CD4-positive, alpha-beta T cell treated with Interleukin-1 beta for 1 hour (primary cell): ENCODE results near the gene CCL25.
"Not testable (repeated sequence)": the region's sequence is repeated elsewhere in the genome, so short reads cannot be mapped to it uniquely, and the experiment has no call there.

Experiments
- DNase-seq, 2 donors: peaks; one replicate each; pipeline ENCODE4 v3.0.0-alpha.2; 2020 to 2022

Gene CCL25

GRCh38 chr19:8087876-8088275 is 35.3 kb downstream of the CCL25 start:
- no peak for DNase-seq

GRCh38 chr19:8088752-8089663 is 36.4 kb downstream of the CCL25 start:
- no peak for DNase-seq

GRCh38 chr19:8089664-8090601 is 37.4 kb downstream of the CCL25 start:
- DNase-seq = no peak

- no peak for DNase-seq
Measured at GRCh38 chr19:8090950-8091349, 38.4 kb downstream of the CCL25 start.

GRCh38 chr19:8093740-8094139 is 41.2 kb downstream of the CCL25 start:
- no peak for DNase-seq

GRCh38 chr19:8094336-8094735 is 41.8 kb downstream of the CCL25 start:
- no peak for DNase-seq

- DNase-seq = no peak
Measured at GRCh38 chr19:8095354-8095886, 42.9 kb downstream of the CCL25 start.

GRCh38 chr19:8096071-8096470 is 43.5 kb downstream of the CCL25 start:
- no peak for DNase-seq

- DNase-seq = no peak
Measured at GRCh38 chr19:8097198-8097597, 44.6 kb downstream of the CCL25 start.

GRCh38 chr19:8097681-8098567 is 45.4 kb downstream of the CCL25 start:
- no peak for DNase-seq

GRCh38 chr19:8101311-8101710 is 48.8 kb downstream of the CCL25 start:
- DNase-seq = no peak

GRCh38 chr19:8101910-8102309 is 49.4 kb downstream of the CCL25 start:
- DNase-seq = not testable (repeated sequence)

GRCh38 chr19:8105471-8105870 is 52.9 kb downstream of the CCL25 start:
- DNase-seq = no peak

GRCh38 chr19:8107301-8107903 is 54.8 kb downstream of the CCL25 start:
- no peak for DNase-seq

GRCh38 chr19:8108560-8109445 is 56.2 kb downstream of the CCL25 start:
- DNase-seq = no peak

- no peak for DNase-seq
Measured at GRCh38 chr19:8109455-8109854, 56.9 kb downstream of the CCL25 start.

GRCh38 chr19:8109890-8110662 is 57.5 kb downstream of the CCL25 start:
- DNase-seq = no peak

GRCh38 chr19:8110931-8111330 is 58.4 kb downstream of the CCL25 start:
- DNase-seq = no peak

- DNase-seq = no peak
Measured at GRCh38 chr19:8111376-8111775, 58.8 kb downstream of the CCL25 start.
